ENCODE measurements around the gene CTSW.

- TF ChIP-seq CTCF (IDR thresholded peaks at IDR 0.05), result peak; percentile 43
- TF ChIP-seq ZFX (IDR thresholded peaks at IDR 0.05; ENCODE audit: borderline replicate concordance), result no peak
Measured at GRCh38 chr11:65932558-65932919, 52.9 kb downstream of the CTSW start.
